Suppressor macrophage treated with lipopolysaccharide for 4 hours (primary cell): ENCODE measurements around the gene AHR.
"Not testable (repeated sequence)": the region's sequence is repeated elsewhere in the genome, so short reads cannot be mapped to it uniquely, and the experiment has no call there.

Source experiments
- DNase-seq: peaks from one replicate; pipeline ENCODE4 v3.0.0-alpha.2; 2020

AHR gene

DNA sequence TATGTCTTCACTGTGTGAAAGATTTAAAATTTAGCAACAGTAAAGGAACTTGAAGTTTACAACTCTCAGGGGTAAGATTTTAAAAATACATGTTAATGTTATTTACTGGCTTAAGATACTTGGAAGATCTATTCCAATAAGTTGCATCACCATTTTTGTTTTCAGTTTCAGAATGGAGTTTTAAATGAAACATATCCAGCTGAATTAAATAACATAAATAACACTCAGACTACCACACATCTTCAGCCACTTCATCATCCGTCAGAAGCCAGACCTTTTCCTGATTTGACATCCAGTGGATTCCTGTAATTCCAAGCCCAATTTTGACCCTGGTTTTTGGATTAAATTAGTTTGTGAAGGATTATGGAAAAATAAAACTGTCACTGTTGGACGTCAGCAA is 44.3 kb downstream of the AHR start:
- no peak for DNase-seq

GRCh38 chr7:17347401-17347800 is 48.9 kb downstream of the AHR start:
- DNase-seq: no peak

GRCh38 chr7:17348932-17349331 is 50.5 kb downstream of the AHR start:
- not testable (repeated sequence) for DNase-seq

- not testable (repeated sequence) for DNase-seq
These were observed 51.9 kb downstream of the AHR start for GRCh38 chr7:17350321-17350720.

DNA sequence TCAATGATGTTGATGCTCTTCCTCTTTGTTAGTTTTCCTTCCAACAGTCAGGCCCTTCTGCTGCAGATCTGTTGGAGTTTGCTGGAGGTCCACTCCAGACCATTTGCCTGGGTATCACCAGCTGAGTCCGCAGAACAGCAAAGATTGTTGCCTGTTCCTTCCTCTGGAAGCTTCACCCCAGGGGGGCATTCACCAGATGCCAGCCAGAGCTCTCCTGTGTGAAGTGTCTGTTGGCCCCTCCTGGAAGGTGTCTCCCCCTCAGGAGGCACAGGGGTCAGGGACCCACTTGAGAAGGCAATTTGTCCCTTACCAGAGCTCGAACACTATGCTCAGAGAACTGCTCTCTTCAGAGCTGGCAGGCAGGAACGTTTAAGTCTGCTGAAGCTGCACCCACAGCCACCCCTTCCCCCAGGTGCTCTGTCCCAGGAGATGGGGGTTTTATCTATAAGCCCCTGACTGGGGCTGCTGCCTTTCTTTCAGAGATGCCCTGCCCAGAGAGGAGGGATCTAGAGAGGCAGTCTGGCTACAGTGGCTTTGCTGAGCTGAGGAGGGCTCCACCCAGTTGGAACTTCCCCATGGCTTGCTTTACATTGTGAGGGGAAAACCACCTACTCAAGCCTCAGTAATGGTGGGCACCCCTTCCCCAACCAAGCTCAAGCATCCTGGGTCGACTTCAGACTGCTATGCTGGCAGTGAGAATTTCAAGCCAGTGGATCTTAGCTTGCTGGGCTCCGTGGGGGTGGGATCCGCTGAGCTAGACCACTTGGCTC is 55.4 kb downstream of the AHR start:
- not testable (repeated sequence) for DNase-seq

GRCh38 chr7:17354473-17354872 is 56.0 kb downstream of the AHR start:
- no peak for DNase-seq

GRCh38 chr7:17355050-17355449 is 56.6 kb downstream of the AHR start:
- DNase-seq: no peak

GRCh38 chr7:17357952-17358351 is 59.5 kb downstream of the AHR start:
- DNase-seq: no peak

GRCh38 chr7:17359610-17360009 is 61.2 kb downstream of the AHR start:
- DNase-seq: no peak

DNA sequence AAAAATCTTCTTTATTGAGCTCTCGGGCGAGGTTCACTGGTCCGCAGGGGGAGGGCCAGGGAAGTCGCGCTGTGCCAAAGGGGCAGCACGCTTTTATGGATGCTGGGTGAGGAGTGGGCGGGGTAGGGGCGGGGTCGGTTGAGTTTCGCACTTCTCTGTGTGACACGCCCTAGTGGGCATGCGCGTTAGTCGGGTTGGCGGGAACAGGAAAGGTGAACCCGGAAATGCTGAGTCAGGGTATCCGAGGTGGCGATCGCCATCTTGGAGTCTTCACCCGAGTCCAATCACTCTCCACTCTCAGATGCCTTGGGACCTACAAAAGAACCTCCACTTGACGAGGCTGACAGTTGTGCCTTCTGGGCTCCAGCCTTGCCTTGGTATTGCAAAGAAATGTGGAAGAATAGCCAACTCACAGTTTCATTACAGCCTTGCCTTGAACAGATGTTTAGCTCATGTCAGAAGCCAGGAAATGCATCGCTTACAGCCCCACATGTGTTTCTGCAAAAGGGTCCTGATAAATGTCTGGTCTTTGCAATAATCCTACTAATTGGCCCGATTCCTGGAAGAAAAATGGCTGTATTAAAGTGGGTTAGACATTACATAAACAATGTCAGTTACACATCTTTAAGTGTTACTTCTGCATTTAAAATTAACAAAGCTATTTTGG is 64.1 kb downstream of the AHR start:
- no peak for DNase-seq

DNA sequence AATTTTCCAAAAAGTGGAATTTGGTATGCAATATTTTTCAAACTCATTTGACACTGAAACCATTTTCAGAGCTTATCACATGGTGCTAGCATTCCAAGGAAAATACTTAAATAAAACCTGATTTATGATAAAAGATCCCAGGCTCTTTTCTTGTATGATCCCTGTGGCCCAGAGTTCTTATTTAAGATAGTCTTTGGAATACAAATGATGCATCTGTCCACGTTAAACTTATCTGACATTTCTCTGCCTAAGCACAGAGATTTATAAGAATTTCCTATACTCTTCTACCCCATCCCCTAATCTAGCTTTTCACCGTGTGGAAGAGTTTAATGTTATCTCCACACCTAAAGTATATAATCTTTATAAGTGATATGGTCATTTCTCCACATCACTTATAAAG is 66.2 kb downstream of the AHR start:
- no peak for DNase-seq

DNA sequence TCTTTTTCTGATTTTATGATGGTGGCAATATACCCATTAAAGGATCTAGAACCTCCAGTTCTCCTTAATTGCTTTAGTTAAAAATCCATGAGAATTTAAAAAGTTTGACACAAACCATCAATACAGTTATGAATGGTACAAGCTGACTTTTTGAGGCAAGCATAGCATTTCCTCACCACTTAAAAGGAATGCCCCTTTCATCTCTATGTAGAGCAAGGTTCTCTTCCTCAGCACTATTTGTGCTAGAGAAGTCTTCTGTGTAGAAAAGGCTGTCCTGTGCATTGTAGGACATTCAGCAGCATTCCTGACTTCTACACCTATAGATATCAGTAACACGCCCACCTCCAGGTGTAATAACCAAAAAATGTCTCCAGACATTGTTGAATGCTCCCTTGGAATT is 67.3 kb downstream of the AHR start:
- no peak for DNase-seq

DNA sequence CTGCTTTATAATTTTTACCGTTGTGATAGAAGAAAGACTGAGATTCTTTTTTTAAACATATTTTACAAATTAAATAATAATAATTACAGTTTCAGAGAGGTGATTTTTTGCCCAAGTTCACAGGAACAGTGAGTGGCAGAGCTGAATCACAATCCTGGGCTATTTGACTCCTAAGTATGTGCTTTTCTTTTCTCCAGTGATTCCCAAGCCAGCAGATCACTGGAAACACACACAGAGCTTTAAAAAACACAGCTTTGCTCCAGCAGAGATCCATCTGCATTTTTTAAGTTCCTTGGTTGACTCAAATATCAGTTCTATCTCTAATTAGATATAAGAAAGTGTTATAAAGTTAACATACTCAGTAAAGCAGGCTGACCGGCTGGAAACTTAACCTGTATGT is 69.0 kb downstream of the AHR start:
- no peak for DNase-seq

- DNase-seq: no peak
These were observed 70.5 kb downstream of the AHR start for GRCh38 chr7:17368856-17369524.

GRCh38 chr7:17369691-17370426 is 71.4 kb downstream of the AHR start:
- peak; percentile 95 for DNase-seq

DNA sequence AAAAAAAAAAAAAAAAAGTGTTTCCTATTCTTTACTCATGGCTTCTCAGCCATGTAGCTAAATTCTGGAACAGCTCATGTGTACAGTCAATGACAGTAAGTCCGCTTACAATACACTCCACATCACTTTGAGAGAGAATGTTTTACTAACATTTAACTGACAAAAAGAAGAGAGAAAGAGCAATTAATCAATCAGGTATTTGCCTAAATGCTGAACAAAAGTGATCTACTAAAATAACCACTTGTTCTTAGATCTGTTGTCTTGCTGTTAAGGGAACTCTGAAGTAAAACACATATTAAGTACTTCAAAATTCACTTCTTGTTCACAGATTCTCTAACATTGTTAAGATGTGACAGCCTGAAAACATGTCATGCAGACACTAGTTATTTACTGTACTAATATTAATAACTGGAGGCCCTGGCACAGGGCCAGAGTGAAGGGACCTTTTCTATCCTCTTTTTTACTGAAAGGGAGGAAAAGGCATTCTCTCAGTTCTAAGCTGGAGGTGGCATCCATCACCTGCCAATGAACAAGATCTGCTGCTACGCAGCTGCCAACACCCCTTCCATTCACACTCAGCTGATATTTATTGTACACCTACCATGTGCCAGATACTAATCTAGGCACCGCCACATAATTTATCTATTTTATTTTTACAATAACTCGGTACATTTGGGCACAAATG is 72.6 kb downstream of the AHR start:
- no peak for DNase-seq

- DNase-seq: peak; percentile 57
These were observed 73.4 kb downstream of the AHR start for GRCh38 chr7:17371671-17372524.

GRCh38 chr7:17374157-17374556 is 75.7 kb downstream of the AHR start:
- DNase-seq: no peak

DNA sequence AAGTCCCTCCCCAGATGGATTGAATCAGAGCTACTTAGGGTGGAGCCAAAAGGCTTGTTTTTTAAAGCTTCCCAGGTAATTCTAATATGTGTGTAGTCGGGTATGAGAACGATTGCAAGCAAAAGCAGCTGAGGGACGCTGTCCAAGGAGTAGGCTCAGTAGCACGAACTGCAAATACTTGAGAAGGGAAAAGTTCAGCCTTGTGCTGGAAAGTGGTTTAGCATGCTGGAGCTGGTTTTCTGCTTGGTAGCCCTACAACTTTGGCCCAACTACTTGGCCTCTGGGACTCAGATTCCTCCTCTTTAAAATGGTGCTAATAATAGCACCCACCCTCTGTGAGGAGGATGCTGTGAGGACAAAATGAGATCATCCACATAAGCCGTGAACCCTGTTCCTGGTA is 76.2 kb downstream of the AHR start:
- no peak for DNase-seq

DNA sequence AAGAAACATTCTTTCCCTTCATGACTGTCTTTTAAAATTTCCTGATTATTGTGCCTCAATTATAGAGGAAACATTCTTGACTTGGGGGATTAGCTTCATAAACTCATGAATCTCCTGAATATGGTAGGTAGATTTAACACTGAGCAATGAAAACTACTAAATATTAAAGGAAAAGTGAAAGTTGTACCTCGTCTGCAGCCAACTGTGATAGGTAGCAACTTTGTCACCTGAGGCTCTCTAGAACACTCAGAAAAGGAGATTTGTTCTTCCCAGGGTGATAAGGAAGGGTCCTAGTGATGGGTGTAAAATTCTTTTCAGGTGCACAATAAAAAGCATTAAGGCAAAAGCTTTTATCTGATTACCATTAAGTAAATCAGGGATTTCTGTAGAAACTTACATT is 78.1 kb downstream of the AHR start:
- DNase-seq: no peak

DNA sequence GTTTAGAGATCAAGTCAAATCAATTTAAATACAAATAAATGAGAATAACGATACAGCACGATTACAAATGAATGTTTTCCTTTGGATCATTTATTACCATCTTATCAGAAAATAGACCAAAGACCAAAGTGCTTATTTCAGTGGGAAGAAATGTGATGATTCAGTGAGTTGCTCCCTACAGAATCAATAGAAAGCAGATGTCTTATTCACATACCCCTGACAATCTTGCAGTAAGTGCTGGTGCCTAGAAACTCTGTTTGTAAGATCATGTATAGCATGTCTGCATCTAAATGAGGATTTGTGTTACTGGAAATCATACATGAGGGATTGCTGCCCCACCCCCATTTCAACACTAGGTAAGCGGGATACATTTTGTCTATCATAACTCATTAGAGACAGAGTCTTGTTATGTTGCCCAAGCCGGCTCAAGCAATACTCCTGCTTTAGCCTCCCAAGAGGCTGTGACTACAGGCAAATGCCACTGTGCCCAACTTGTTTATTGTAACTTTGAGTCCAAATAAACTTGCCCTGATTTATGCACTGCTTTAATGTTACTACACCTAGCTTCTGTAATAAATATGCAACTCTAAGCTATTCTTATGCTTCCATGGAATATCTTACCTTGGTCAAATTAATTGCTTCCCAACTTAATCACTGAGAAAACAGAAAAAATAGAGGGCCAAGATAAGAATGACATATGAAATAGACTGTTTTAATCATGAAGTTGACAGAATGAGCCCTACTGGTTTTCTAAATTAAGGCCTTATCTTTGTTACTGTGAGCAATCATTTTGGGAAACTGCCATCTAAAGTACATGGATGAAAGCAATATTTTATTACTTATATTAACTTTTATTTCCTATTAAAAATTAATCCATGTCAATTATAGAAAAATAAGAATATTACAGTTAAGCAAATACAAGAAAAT is 82.5 kb downstream of the AHR start:
- no peak for DNase-seq
